Heart left ventricle (tissue), 16 donors: Measurements from ENCODE around the gene SEMA3F. TPM values are rescaled to one million over a fixed set of nuclear protein-coding genes. Genes with fewer than 3 reads are reported as not detected.

Source experiments
- ATAC-seq, 4 donors: fragments of 200-7000 bp; cut with Tn5 transposase; one replicate each; pipeline ENCODE4 v1.9.1; 2020 to 2022; ENCODE audit warnings: moderate library complexity in 4 of 4, mild to moderate bottlenecking in 3 of 4, moderate number of reproducible peaks in 1 of 4
- DNase-seq, 5 donors: peaks; one replicate each; pipeline ENCODE4 v3.0.0-alpha.2; 2020
- H3K27ac ChIP-seq, 12 donors: fragments of 200-600 bp; sonication (generic) in 4 of 12; one replicate each; pipeline versions ENCODE4 v1.5.0 to v1.8.0; 2016 to 2022; ENCODE audit warnings: mild to moderate bottlenecking in 2 of 12
- H3K27me3 ChIP-seq, 9 donors: fragments of 200-600 bp; sonication (generic) in 2 of 9; one replicate each; pipeline versions ENCODE4 v1.5.1 to v1.8.0; 2016 to 2022; ENCODE audit warnings: mild to moderate bottlenecking in 3 of 9
- H3K36me3 ChIP-seq, 9 donors: fragments of 200-600 bp; sonication (generic) in 2 of 9; one replicate each; pipeline versions ENCODE4 v1.5.0 to v1.8.0; 2018 to 2022; ENCODE audit warnings: mild to moderate bottlenecking in 2 of 9
- H3K4me1 ChIP-seq, 12 donors: fragments of 200-600 bp; sonication (generic) in 4 of 12; one replicate each; pipeline versions ENCODE4 v1.5.0 to v1.8.0; 2016 to 2022; ENCODE audit warnings: mild to moderate bottlenecking in 3 of 12
- H3K4me3 ChIP-seq, 12 donors: fragments of 200-600 bp; sonication (generic) in 4 of 12; one replicate each; pipeline versions ENCODE4 v1.5.0 to v1.8.0; 2017 to 2022; ENCODE audit warnings: mild to moderate bottlenecking in 9 of 12, moderate library complexity in 4 of 12
- H3K9me3 ChIP-seq, 12 donors: fragments of 200-600 bp; sonication (generic) in 4 of 12; one replicate each; pipeline versions ENCODE4 v1.5.0 to v1.8.0; 2016 to 2022; ENCODE audit warnings: mild to moderate bottlenecking in 1 of 12
- POLR2A ChIP-seq, 2 donors: fragments of 450-650 bp; IDR thresholded peaks; one replicate each; pipeline ENCODE4 v1.6.1; 2017; ENCODE audit warnings: antibody characterized with exemption in 2 of 2, mild to moderate bottlenecking in 2 of 2, moderate library complexity in 2 of 2
- WGBS, 4 donors: extraction: QIAGEN DNeasy Blood & Tissue Kit in 2 of 4; methylation state at CpG; one replicate each; pipeline versions ENCODE4 v1.1.5 to v1.1.7; 2013 to 2018; 5-methylcytosine and 5-hydroxymethylcytosine counted together
- intact Hi-C, 10 donors: fragments of 100-400 bp; cut with DNase I; formaldehyde crosslinking; loops; one replicate each; pipeline versions ENCODE4 v1.11.1 to v1.14.2; 2022
- polyA plus RNA-seq, 2 donors: library from polyadenylated mRNA; stranded (reverse); fragments of 200-250 nt; gene quantifications; one replicate each; pipeline ENCODE4 v1.2.3, GENCODE V29; 2013
- total RNA-seq, 9 donors: library from RNA; depleted of rRNA in 2 of 9; stranded (reverse); fragments of >200 nt in 2 of 9; fragmentation: NEBNext Ultra II Directional in 3 of 9; extraction: Animal tissue kit (Norgen Biotek cat#: 25700) in 3 of 9; gene quantifications; one replicate each; pipeline versions ENCODE4 v1.1.0 to v1.2.4, GENCODE V29; 2016 to 2023
- TF ChIP-seq, protein P1 (sequence below), 12 donors: fragments of 200-600 bp; sonication (generic) in 4 of 12; IDR thresholded peaks; one replicate each; pipeline versions ENCODE4 v1.5.0 to v1.8.0; 2018 to 2022; ENCODE audit warnings: antibody characterized with exemption in 12 of 12, mild to moderate bottlenecking in 5 of 12
- donor health status: ischemic (EF 13 %, LVEDD 7.1; RV severe dilation, severe dysfunction).
- donor health status: healthy with polysubstance abuse.
- donor health status: DM: no; HTN: yes; CAD: no.
- donor health status: DM: no; HTN: no; CAD: no.
- donor health status: ischemic (EF 25% LVEDD 6.9; RV normal size, moderate dysfunction).
- donor health status: ischemic (EF 25% LVEDD 5.7; RV mildly dilated, moderate dysfunction).
- donor health status: healthy.
- donor health status: DM: yes; HTN: yes; CAD: no.
- donor health status: ischemic (EF 35%, LVEDD 5.7; RV mildly dilated, moderate dysfunction).
- donor health status: nonischemic (EF 11% LVEDD 7.7; RV severe dilation, severe dysfunction).
- donor health status: DM: yes; HTN: yes; CAD: no.
- donor health status: PGD.
- donor health status: ischemic (EF 29% LVEDD 5.4; RV normal size, mild dysfunction).
- donor health status: nonischemic (EF 23%, LVEDD 6.1; RV moderate dilation, normal function).

Gene SEMA3F
- total and polyA plus RNA-seq, 11 donors: 6.1 to 94.1 (median 11.3) TPM

DNA sequence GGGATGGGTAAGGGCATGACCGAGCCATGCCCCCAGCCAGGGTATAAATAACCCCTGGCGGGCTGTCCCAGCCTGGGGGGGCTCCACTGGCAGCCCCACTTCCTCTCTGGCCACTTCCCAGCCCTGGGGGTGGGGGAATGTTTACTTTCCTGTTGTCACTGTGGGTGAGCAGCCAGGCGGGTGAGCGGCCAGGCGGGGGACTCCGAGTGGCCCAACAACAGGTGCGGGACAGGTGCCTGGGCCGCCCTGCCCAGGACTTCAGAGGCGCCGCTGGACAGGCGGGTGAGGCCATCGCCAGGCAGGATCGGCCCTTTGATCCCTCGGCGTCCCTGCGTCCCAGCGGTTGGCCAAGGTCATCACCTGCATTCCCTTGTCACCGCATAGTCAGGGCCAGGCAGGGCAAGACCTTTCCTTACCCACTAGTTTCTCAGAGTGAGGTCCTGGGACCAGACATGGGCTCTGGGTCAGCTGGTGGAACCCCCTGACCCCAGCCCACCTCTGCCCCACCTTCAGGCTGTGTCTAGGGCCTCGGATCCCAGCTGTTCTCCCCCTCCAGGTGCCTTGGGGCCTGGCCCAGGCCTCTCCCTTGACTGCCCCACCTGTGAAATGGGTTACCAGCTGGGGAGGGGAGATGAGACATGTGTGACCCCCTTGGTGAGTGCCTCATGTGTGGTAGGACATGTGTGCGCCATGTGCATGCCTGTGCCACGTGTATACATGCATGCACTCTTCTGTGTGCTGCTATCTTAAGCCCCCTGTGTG lies 16.6 kb downstream of the SEMA3F start:
- peak in 1 of 4 donors; percentile 1 for ATAC-seq
- Histone ChIP-seq H3K36me3 (peaks cover 0 to 16% (median 0%) of the 10 kb centered on the region in 9 donors), H3K27ac (peak overlapping the region in 11 of 12 donors; percentile 8 to 92 (median 83)), H3K4me1 (peaks cover 19 to 63% (median 52%) of the 10 kb centered on the region in 12 donors), H3K4me3 (no peak overlapping the region), H3K9me3 (no peaks in the 10 kb centered on the region), H3K27me3 (no peaks in the 10 kb centered on the region)
- 51 to 77% (median 65%) methylated on average over 6 to 21 of the region's 21 CpGs for WGBS, 4 donors
- no peak for DNase-seq
- intact Hi-C loops: loop anchor here in 2 of 10 donors (2.0 to 5.0 kb wide), 2 partner anchors 13 to 49 kb away; no protein-coding TSS in a partner anchor
- TF ChIP-seq, protein P1, sequence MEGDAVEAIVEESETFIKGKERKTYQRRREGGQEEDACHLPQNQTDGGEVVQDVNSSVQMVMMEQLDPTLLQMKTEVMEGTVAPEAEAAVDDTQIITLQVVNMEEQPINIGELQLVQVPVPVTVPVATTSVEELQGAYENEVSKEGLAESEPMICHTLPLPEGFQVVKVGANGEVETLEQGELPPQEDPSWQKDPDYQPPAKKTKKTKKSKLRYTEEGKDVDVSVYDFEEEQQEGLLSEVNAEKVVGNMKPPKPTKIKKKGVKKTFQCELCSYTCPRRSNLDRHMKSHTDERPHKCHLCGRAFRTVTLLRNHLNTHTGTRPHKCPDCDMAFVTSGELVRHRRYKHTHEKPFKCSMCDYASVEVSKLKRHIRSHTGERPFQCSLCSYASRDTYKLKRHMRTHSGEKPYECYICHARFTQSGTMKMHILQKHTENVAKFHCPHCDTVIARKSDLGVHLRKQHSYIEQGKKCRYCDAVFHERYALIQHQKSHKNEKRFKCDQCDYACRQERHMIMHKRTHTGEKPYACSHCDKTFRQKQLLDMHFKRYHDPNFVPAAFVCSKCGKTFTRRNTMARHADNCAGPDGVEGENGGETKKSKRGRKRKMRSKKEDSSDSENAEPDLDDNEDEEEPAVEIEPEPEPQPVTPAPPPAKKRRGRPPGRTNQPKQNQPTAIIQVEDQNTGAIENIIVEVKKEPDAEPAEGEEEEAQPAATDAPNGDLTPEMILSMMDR (IDR thresholded peaks at IDR 0.05): no peak
- TF ChIP-seq POLR2A (IDR thresholded peaks at IDR 0.05): no peak

DNA sequence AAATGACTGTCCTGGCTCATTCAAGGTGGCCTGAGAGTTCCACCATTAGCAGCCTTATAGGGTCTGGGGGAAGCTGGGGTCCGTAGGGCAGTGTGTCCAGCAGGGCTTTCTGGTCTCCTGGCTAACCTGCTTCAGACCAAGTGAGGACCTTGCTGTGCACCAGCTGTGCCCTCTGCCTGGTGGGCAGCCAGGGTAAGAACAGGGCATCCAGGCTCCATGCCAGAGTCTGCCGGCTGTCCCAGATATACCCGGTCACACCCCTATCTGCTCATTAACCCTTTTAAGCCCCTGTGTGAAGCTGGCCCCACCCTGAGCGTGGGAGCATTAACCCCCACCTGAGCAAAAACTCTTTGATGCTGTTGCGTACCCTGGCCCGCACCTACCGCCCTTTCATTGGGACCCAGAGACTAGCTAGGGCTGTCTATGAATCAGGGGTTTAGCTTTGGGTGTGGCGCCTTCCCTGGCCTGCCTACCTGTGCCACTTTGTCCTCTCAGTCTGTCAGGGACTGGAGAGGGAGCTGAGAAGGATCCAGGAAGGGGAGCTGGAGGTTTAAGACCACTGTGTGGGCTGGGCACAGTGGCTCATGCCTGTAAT lies 17.6 kb downstream of the SEMA3F start:
- no peak for TF ChIP-seq POLR2A (IDR thresholded peaks at IDR 0.05)
- TF ChIP-seq, protein P1 (IDR thresholded peaks at IDR 0.05): no peak
- H3K36me3 ChIP-seq: peaks cover 0 to 19% (median 0%) of the 10 kb centered on the region in 9 donors
- ATAC-seq (peak; percentile 28 to 70 (median 48)), DNase-seq (peak in 2 of 5 donors; percentile 53 to 58)
- peak overlapping the region in 1 of 12 donors; percentile 83 for H3K27ac ChIP-seq
- no peaks in the 10 kb centered on the region for H3K27me3 ChIP-seq
- H3K9me3 ChIP-seq: no peaks in the 10 kb centered on the region
- 58 to 69% (median 66%) methylated on average over 8 of the region's 8 CpGs for WGBS, 4 donors
- intact Hi-C loops: loop anchor here in 2 of 10 donors (2.0 to 5.0 kb wide), 2 partner anchors 14 to 50 kb away; no protein-coding TSS in a partner anchor
- no peak overlapping the region for H3K4me3 ChIP-seq
- peaks cover 15 to 53% (median 44%) of the 10 kb centered on the region in 12 donors for H3K4me1 ChIP-seq

DNA sequence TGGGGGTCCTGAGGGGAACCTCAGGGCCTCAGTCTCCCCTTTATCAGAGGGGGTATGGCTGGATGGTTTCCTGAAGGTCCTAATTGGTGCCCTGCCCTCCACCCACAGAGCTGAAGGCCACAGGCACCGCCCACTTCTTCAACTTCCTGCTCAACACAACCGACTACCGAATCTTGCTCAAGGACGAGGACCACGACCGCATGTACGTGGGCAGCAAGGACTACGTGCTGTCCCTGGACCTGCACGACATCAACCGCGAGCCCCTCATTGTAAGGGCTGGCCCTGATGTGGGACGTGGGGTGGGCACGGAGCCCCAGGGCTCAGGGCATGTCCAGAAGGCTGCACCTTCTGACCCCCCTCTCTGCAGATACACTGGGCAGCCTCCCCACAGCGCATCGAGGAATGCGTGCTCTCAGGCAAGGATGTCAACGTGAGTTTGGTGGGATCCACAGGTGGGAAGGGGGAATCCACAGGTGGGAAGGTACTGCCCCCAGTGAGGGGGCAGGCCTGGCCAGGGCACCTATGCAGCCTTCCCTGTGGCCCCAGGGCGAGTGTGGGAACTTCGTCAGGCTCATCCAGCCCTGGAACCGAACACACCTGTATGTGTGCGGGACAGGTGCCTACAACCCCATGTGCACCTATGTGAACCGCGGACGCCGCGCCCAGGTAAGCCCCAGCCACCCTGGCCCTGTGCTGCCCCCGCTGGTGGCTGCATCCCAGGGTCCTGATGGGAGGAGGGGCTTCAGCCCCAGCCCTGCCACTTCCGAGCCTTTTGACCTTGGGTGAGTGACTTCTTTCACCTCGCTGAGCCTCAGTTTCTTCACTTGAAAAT lies 18.8 kb downstream of the SEMA3F start:
- H3K9me3 ChIP-seq: no peaks in the 10 kb centered on the region
- intact Hi-C loops: loop anchor here in 2 of 10 donors (2.0 to 5.0 kb wide), 2 partner anchors 15 to 52 kb away; no protein-coding TSS in a partner anchor
- no peak overlapping the region for H3K4me3 ChIP-seq
- no peak overlapping the region for H3K27ac ChIP-seq
- no peak for TF ChIP-seq POLR2A (IDR thresholded peaks at IDR 0.05)
- TF ChIP-seq, protein P1 (IDR thresholded peaks at IDR 0.05): no peak
- no peaks in the 10 kb centered on the region for H3K27me3 ChIP-seq
- H3K36me3 ChIP-seq: peaks cover 0 to 20% (median 0%) of the 10 kb centered on the region in 9 donors
- WGBS, 4 donors: 87 to 91% (median 88%) methylated on average over 17 to 29 of the region's 29 CpGs
- no peak for DNase-seq
- ATAC-seq: no peak
- H3K4me1 ChIP-seq: peaks cover 12 to 42% (median 34%) of the 10 kb centered on the region in 12 donors
